SK-N-SH (cell line): ENCODE results near the gene PCLO. TPM values are rescaled to one million over a fixed set of nuclear protein-coding genes. Genes with fewer than 3 reads are reported as not detected.

Source experiments
- CTCF ChIA-PET: fragments of 300-600, 350-600 bp; formaldehyde crosslinking; extraction: SDS; loops from one replicate; lab custom pipeline; 2021; lab: Yijun Ruan, JAX
- POLR2A ChIA-PET: fragments of 350-600 bp; sonication (Branson Sonifier 250); formaldehyde crosslinking; extraction: SDS; loops from one replicate; lab custom pipeline; 2020; ENCODE audit warnings: antibody characterized with exemption, inconsistent platforms; lab: Yijun Ruan, JAX
- DNase-seq: peaks from one replicate; pipeline ENCODE4 v3.0.0; 2012
- H2AFZ ChIP-seq: fragments of 200-600 bp; sonication (generic); 2 replicates; pipeline ENCODE4 v1.8.1; 2016; ENCODE audit warnings: antibody characterized with exemption, mild to moderate bottlenecking, low read depth
- H3F3A ChIP-seq: fragments of 200-600 bp; sonication (generic); replicated peaks from 2 replicates; pipeline ENCODE3; 2016; ENCODE audit warnings: antibody characterized with exemption, mild to moderate bottlenecking; ENCODE audit not compliant: insufficient read depth
- H3K27ac ChIP-seq, 2 experiments: fragments of 200-500 bp in 1 of 2; fragments of 200-600 bp in 1 of 2; sonication (Bioruptor generic) in 1 of 2; sonication (generic), shearing (Covaris generic) in 1 of 2; 2 replicates each; pipeline versions ENCODE4 v1.5.1 to v1.6.1; 2014 to 2016; ENCODE audit warnings: low read depth in 2 of 2, inconsistent platforms in 1 of 2, low read length in 1 of 2, mild to moderate bottlenecking in 1 of 2, mixed read lengths in 1 of 2
- H3K27me3 ChIP-seq: fragments of 200-600 bp; sonication (generic), shearing (Covaris generic); 2 replicates; pipeline ENCODE4 v1.6.1; 2016; ENCODE audit warnings: mixed run types; ENCODE audit not compliant: insufficient read depth
- H3K36me3 ChIP-seq, 2 experiments: fragments of 200-500 bp in 1 of 2; fragments of 200-600 bp in 1 of 2; sonication (Bioruptor generic) in 1 of 2; sonication (generic) in 1 of 2; replicated peaks in 1 of 2; 2 replicates each; pipeline versions ENCODE3 to v1.5.1; 2014 to 2016; ENCODE audit warnings: low read length in 1 of 2, mild to moderate bottlenecking in 1 of 2; ENCODE audit not compliant: insufficient read depth in 2 of 2, control insufficient read depth in 1 of 2
- H3K4me1 ChIP-seq, 2 experiments: fragments of 200-500 bp in 1 of 2; fragments of 200-600 bp in 1 of 2; sonication (Bioruptor generic) in 1 of 2; sonication (generic), shearing (Covaris generic) in 1 of 2; 2 replicates each; pipeline versions ENCODE4 v1.5.1 to v1.6.1; 2014 to 2016; ENCODE audit warnings: low read depth in 1 of 2, low read length in 1 of 2, mixed run types in 1 of 2; ENCODE audit not compliant: insufficient read depth in 2 of 2, control insufficient read depth in 1 of 2
- H3K4me2 ChIP-seq: fragments of 200-600 bp; sonication (generic), shearing (Covaris generic); 2 replicates; pipeline ENCODE4 v1.6.1; 2017; ENCODE audit warnings: mixed run types
- H3K4me3 ChIP-seq, 2 experiments: fragments of 200-500 bp in 1 of 2; fragments of 200-600 bp in 1 of 2; sonication (Bioruptor generic) in 1 of 2; sonication (generic), shearing (Covaris generic) in 1 of 2; 2 replicates each; pipeline versions ENCODE4 v1.5.1 to v1.8.1; 2014 to 2016; ENCODE audit warnings: low read depth in 2 of 2, inconsistent platforms in 1 of 2, low read length in 1 of 2, mild to moderate bottlenecking in 1 of 2, mixed read lengths in 1 of 2, moderate library complexity in 1 of 2
- H3K79me2 ChIP-seq: fragments of 200-600 bp; sonication (generic); 2 replicates; pipeline ENCODE4 v1.8.1; 2017; ENCODE audit warnings: mild to moderate bottlenecking; ENCODE audit not compliant: insufficient read depth
- H3K9ac ChIP-seq: fragments of 200-600 bp; sonication (generic); 2 replicates; pipeline ENCODE4 v1.6.1; 2017; ENCODE audit warnings: mixed run types
- H3K9me2 ChIP-seq: fragments of 200-600 bp; sonication (generic); 2 replicates; pipeline ENCODE4 v1.6.1; 2017; ENCODE audit warnings: mixed run types
- H3K9me3 ChIP-seq: fragments of 200-600 bp; sonication (generic); 2 replicates; pipeline ENCODE4 v1.6.1; 2017; ENCODE audit warnings: mixed run types, mild to moderate bottlenecking, moderate library complexity
- H4K20me1 ChIP-seq: fragments of 200-600 bp; sonication (generic); 2 replicates; pipeline ENCODE4 v1.6.1; 2017; ENCODE audit warnings: mild to moderate bottlenecking, mixed run types; ENCODE audit not compliant: insufficient read depth
- CHD2 ChIP-seq: fragments of 150-350 bp; IDR thresholded peaks from 2 replicates; pipeline ENCODE4 v1.6.1; 2018; ENCODE audit warnings: low read length; ENCODE audit not compliant: partially characterized antibody
- CTCF ChIP-seq: fragments of 200-600 bp; sonication (generic); IDR thresholded peaks from 2 replicates; pipeline ENCODE4 v1.6.1; 2017; ENCODE audit warnings: antibody characterized with exemption, mild to moderate bottlenecking, moderate library complexity
- GATA2 ChIP-seq: sonication (generic); formaldehyde crosslinking; IDR thresholded peaks from 2 replicates; pipeline ENCODE4 v1.5.0; 2020; ENCODE audit warnings: mild to moderate bottlenecking, missing genetic modification reagents
- MEF2A ChIP-seq: IDR thresholded peaks from 2 replicates; pipeline ENCODE4 v1.4.0; 2012; ENCODE audit warnings: low read depth, borderline replicate concordance
- NFIC ChIP-seq: IDR thresholded peaks from 2 replicates; pipeline ENCODE4 v1.4.0; 2012; ENCODE audit warnings: borderline replicate concordance
- NRF1 ChIP-seq: IDR thresholded peaks from 2 replicates; pipeline ENCODE4 v1.6.1; 2012; ENCODE audit warnings: low read depth, mild to moderate bottlenecking, low read length
- PBX3 ChIP-seq: IDR thresholded peaks from 2 replicates; pipeline ENCODE4; 2012
- RAD21 ChIP-seq: IDR thresholded peaks from 2 replicates; pipeline ENCODE4 v1.6.1; 2012; ENCODE audit warnings: mild to moderate bottlenecking, low read length
- REST ChIP-seq: IDR thresholded peaks from 2 replicates; pipeline ENCODE4 v1.6.1; 2012; ENCODE audit warnings: mild to moderate bottlenecking, low read depth, low read length, moderate library complexity
- RXRA ChIP-seq: IDR thresholded peaks from 2 replicates; pipeline ENCODE4 v1.4.0; 2012; ENCODE audit warnings: low read depth, mild to moderate bottlenecking, borderline replicate concordance
- SMC3 ChIP-seq: IDR thresholded peaks from 2 replicates; pipeline ENCODE4 v1.6.1; 2012; ENCODE audit warnings: low read depth, low read length, improper control_type of control experiment
- TCF12 ChIP-seq: IDR thresholded peaks from 2 replicates; pipeline ENCODE4 v1.4.0; 2012
- USF1 ChIP-seq: IDR thresholded peaks from 2 replicates; pipeline ENCODE4 v1.4.0; 2012; ENCODE audit warnings: low read depth, borderline replicate concordance
- ZBTB33 ChIP-seq: IDR thresholded peaks from 2 replicates; pipeline ENCODE4 v1.4.0; 2012; ENCODE audit warnings: low read depth, borderline replicate concordance
- WGBS: methylation state at CpG from one replicate; pipeline ENCODE4 v1.1.6; 2017; ENCODE audit warnings: low lambda C conversion rate; 5-methylcytosine and 5-hydroxymethylcytosine counted together
- polyA plus RNA-seq, 3 experiments: library from polyadenylated mRNA; depleted of rRNA; stranded (reverse); fragments of >200 nt; gene quantifications; 2 replicates each; pipeline ENCODE4 v1.2.3, GENCODE V29; 2012

Gene PCLO
- polyA plus RNA-seq, 1 of the 3 experiments (the other 2 are of a cell fraction), result 0.51 TPM

- ChIA-PET POLR2A (no interaction called here), CTCF (no interaction called here)
These were observed 56.7 kb downstream of the PCLO start for GRCh38 chr7:83105948-83106347.

More at GRCh38 chr7:83105948-83106347, 56.7 kb downstream of the PCLO start:
- Histone ChIP-seq H3K79me2 (no peaks in the 10 kb centered on the region), H3K4me2 (no peak overlapping the region), H3K9me2 (no peaks in the 10 kb centered on the region), H2AFZ (no peak overlapping the region), H3K27me3 (no peaks in the 10 kb centered on the region), H3F3A (no peaks in the 10 kb centered on the region), H3K36me3 (no peaks in the 10 kb centered on the region), H4K20me1 (no peaks in the 10 kb centered on the region), H3K4me3 (no peak overlapping the region), H3K4me1 (no peaks in the 10 kb centered on the region; a peak in 2 of 4 replicates), H3K9me3 (no peaks in the 10 kb centered on the region), H3K9ac (no peak overlapping the region), H3K27ac (no peak overlapping the region; a peak in 1 of 4 replicates)
- 16% methylated on average over 2 of the region's 2 CpGs for WGBS
- no peak for DNase-seq
- TF ChIP-seq NRF1 (no peak), MEF2A (no peak), GATA2 (CRISPR knock-in tag) (no peak), TCF12 (no peak), USF1 (no peak), RXRA (no peak), REST (no peak), ZBTB33 (no peak), PBX3 (no peak), RAD21 (no peak), SMC3 (no peak), CHD2 (no peak), CTCF (no peak), NFIC (no peak)
